HG03039 (cell line): ENCODE data around the gene GPC6.
"Not testable (repeated sequence)": the region's sequence is repeated elsewhere in the genome, so short reads cannot be mapped to it uniquely, and the experiment has no call there.

ENCODE experiments used
- ATAC-seq: cut with Tn5 transposase; IDR thresholded peaks from one replicate; pipeline ENCODE4 v1.9.1; 2021; ENCODE audit warnings: mild to moderate bottlenecking, moderate library complexity; ENCODE audit not compliant: unreplicated experiment

GPC6 gene

GRCh38 chr13:94263038-94263437, 1036.4 kb downstream of the GPC6 start:
- ATAC-seq = no peak

GRCh38 chr13:94267581-94268366, 1041.2 kb downstream of the GPC6 start:
- ATAC-seq = no peak

DNA sequence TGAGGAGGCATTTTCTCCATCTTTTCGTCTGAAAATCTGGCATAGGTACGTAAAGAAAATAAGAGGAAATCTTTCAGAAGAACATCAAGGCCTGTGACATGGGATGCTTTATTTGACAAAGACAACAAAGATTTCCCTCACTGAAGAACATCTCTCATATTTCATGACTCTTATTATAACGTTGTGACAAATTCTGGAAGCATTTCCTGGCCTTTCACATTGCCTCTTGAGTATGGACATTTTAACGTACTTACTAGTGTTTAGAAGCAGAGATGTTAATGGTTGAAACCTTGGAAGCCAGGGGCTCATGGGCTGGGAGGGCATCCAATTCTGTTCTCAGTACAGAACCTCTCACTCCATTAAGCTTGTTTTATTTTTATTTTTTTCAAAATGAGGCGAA, 1042.1 kb downstream of the GPC6 start:
- no peak for ATAC-seq

DNA sequence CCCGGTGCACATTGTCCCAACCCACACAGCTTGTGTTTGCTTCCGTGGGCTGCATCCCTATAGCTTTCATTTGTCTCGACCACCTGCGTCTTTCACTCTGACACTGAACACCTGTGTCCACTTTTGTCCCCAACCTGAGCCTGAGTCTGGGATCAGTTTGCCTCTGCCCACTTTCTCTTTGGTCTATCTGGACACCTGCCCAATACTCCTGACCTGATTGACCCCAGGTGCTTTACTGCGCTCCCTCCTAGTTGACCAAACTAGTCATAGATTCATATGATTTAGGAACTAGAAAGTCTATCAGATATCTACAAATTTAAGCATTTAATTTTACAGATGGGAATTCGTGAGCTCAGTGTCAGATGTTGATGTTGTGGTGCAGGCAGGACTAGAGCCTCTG, 1043.0 kb downstream of the GPC6 start:
- ATAC-seq = no peak

DNA sequence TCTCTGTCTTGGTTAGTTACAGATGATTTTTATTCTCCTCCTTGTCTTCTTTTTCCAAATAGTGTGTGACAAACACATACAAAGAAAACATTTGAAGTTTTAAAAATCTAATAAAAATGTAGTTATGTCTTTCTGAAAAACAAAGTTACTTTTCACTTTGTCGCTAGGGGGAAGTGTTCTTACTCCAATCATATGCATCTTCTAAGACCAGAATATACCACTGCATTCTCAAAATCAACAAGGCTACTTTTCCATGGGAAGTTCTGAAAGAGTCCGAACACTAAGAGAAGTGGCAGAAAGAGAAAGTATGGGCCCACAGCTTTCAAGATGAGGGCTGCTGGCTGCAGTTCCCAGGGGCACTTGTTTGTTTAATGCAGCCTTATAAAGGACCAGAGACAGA, 1043.9 kb downstream of the GPC6 start:
- no peak for ATAC-seq

DNA sequence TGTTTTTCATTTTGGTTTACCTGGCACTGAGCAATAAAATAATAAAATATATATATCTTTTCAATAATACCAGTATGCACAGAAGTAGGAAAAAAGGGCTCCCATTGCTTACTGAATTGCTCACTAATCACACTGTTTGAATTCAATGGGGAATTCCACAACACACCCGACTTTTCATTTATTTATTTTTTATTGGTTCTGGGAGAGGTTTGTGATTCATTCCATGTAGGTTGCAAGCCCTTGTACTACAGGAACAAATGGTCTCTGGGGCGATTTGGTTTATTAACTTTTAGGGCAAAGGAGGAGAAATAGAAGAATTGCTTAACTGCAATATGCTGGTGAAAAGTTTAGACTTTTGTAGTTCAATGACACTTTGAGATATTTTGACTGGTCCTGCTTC, 1045.4 kb downstream of the GPC6 start:
- ATAC-seq = no peak

GRCh38 chr13:94280349-94280748, 1053.7 kb downstream of the GPC6 start:
- ATAC-seq = no peak

DNA sequence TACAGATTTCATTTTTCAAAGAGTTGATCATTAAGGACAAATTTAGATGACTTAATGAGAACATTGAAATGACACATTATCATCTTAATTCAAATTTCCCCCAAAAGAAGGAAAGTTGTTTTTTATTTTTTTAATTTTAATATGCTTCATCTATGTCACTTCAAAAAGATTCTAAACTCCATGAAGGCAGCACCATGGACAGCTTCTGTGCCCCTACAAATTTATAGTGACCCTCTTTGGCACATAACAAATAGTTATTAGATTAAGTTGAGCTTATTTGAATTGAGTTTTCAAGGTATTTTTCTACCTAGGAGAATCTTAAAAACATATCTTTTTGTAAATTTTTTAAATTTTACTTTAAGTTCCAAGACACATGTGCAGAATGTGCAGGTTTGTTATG, 1054.2 kb downstream of the GPC6 start:
- ATAC-seq = no peak

- ATAC-seq = no peak
Observed at GRCh38 chr13:94286581-94286980, 1060.0 kb downstream of the GPC6 start.

- no peak for ATAC-seq
Observed at GRCh38 chr13:94291631-94292322, 1065.2 kb downstream of the GPC6 start.

GRCh38 chr13:94292323-94292640, 1065.7 kb downstream of the GPC6 start:
- no peak for ATAC-seq

DNA sequence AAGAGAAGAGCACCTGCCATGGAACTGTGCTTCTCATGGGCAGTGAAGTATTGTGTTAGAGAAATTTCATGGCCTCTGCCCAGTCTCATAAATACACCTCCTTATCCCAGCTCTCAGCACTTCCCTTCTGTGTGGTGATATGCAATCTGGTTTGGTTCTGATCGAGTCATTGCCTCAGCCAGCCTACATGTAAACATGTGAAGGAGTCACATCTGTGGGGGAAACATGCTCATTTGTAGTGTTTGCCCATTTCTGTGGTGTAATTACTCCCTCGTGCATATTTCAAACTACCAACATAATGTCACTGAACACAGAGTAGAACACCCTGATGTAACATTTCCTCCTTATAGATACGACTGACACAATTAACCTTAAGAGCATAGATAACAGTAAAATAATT, 1069.9 kb downstream of the GPC6 start:
- ATAC-seq = no peak

- ATAC-seq = no peak
Observed at GRCh38 chr13:94298346-94298745, 1071.7 kb downstream of the GPC6 start.

- no peak for ATAC-seq
Observed at GRCh38 chr13:94300401-94300800, 1073.8 kb downstream of the GPC6 start.

- ATAC-seq = no peak
Observed at GRCh38 chr13:94301487-94301886, 1074.9 kb downstream of the GPC6 start.

- not testable (repeated sequence) for ATAC-seq
Observed at GRCh38 chr13:94302847-94303565, 1076.4 kb downstream of the GPC6 start.

GRCh38 chr13:94303644-94304174, 1077.1 kb downstream of the GPC6 start:
- no peak for ATAC-seq

GRCh38 chr13:94305033-94305432, 1078.4 kb downstream of the GPC6 start:
- ATAC-seq = no peak

- ATAC-seq = no peak
Observed at GRCh38 chr13:94305463-94305862, 1078.9 kb downstream of the GPC6 start.

DNA sequence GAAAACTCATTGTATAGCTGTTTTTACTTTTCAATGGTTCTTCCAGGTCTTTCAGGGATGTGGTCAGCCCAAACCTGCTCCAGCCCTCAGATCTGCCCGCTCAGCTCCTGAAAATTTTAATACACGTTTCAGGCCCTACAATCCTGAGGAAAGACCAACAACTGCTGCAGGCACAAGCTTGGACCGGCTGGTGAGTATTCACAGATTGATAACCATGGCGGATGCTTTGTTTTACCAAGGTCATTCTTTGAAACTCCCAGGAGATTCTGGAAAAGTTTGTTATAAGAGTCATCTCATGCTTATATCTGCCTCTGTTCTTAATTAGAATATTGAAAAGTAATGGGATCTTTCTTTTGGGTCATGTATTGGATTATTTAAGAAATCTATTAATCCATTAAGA, 1079.3 kb downstream of the GPC6 start:
- no peak for ATAC-seq

- ATAC-seq = no peak
Observed at GRCh38 chr13:94308832-94309231, 1082.2 kb downstream of the GPC6 start.

- no peak for ATAC-seq
Observed at GRCh38 chr13:94309576-94309975, 1083.0 kb downstream of the GPC6 start.
